HG03159 (cell line): Measurements from ENCODE around the gene SMYD3.
A peak's percentile ranks its signal among the peaks of the same experiment; 100 is the strongest.

Experiments
- ATAC-seq: cut with Tn5 transposase; IDR thresholded peaks from one replicate; pipeline ENCODE4 v1.9.1; 2021; ENCODE audit warnings: mild to moderate bottlenecking, moderate library complexity; ENCODE audit not compliant: unreplicated experiment

The SMYD3 gene

GRCh38 chr1:246122071-246122470 lies 385.0 kb downstream of the SMYD3 start:
- no peak for ATAC-seq

GRCh38 chr1:246121533-246121932 lies 385.5 kb downstream of the SMYD3 start:
- no peak for ATAC-seq

- peak; percentile 95 for ATAC-seq
Measured at GRCh38 chr1:246117066-246117791, 389.9 kb downstream of the SMYD3 start.

GRCh38 chr1:246114369-246114768 lies 392.7 kb downstream of the SMYD3 start:
- no peak for ATAC-seq

GRCh38 chr1:246113555-246114095 lies 393.5 kb downstream of the SMYD3 start:
- ATAC-seq: no peak

- no peak for ATAC-seq
Measured at GRCh38 chr1:246111570-246111969, 395.5 kb downstream of the SMYD3 start.

GRCh38 chr1:246110343-246111219 lies 396.5 kb downstream of the SMYD3 start:
- ATAC-seq: no peak

GRCh38 chr1:246108278-246108925 lies 398.7 kb downstream of the SMYD3 start:
- ATAC-seq: no peak

GRCh38 chr1:246107516-246108277 lies 399.4 kb downstream of the SMYD3 start:
- no peak for ATAC-seq

- ATAC-seq: peak; percentile 50
Measured at GRCh38 chr1:246106342-246106763, 400.7 kb downstream of the SMYD3 start.

GRCh38 chr1:246104927-246105326 lies 402.2 kb downstream of the SMYD3 start:
- ATAC-seq: no peak

- no peak for ATAC-seq
Measured at GRCh38 chr1:246099570-246099969, 407.5 kb downstream of the SMYD3 start.

GRCh38 chr1:246096356-246096755 lies 410.7 kb downstream of the SMYD3 start:
- no peak for ATAC-seq

GRCh38 chr1:246095443-246095842 lies 411.6 kb downstream of the SMYD3 start:
- no peak for ATAC-seq

GRCh38 chr1:246093230-246093629 lies 413.8 kb downstream of the SMYD3 start:
- no peak for ATAC-seq

- ATAC-seq: no peak
Measured at GRCh38 chr1:246092136-246092535, 414.9 kb downstream of the SMYD3 start.

GRCh38 chr1:246091477-246091876 lies 415.6 kb downstream of the SMYD3 start:
- no peak for ATAC-seq

- ATAC-seq: no peak
Measured at GRCh38 chr1:246086191-246086590, 420.9 kb downstream of the SMYD3 start.

GRCh38 chr1:246083416-246083815 lies 423.7 kb downstream of the SMYD3 start:
- no peak for ATAC-seq

GRCh38 chr1:246081856-246082668 lies 425.0 kb downstream of the SMYD3 start:
- no peak for ATAC-seq
